BLaER1 (cell line): ENCODE data around the gene HTR4.
"Not testable (repeated sequence)": the region's sequence is repeated elsewhere in the genome, so short reads cannot be mapped to it uniquely, and the experiment has no call there.

Source experiments
- H3K27ac ChIP-seq: shearing (Covaris generic); formaldehyde crosslinking; 2 replicates; pipeline ENCODE4 v1.8.1; 2022
- H3K27me3 ChIP-seq: shearing (Covaris generic); formaldehyde crosslinking; 2 replicates; pipeline ENCODE4 v1.8.1; 2022
- H3K36me3 ChIP-seq: shearing (Covaris generic); formaldehyde crosslinking; 2 replicates; pipeline ENCODE4 v1.8.1; 2022
- H3K4me1 ChIP-seq: shearing (Covaris generic); formaldehyde crosslinking; 2 replicates; pipeline ENCODE4 v1.8.1; 2022
- H3K4me2 ChIP-seq: shearing (Covaris generic); formaldehyde crosslinking; 2 replicates; pipeline ENCODE4 v1.8.1; 2022
- H3K4me3 ChIP-seq: shearing (Covaris generic); formaldehyde crosslinking; 2 replicates; pipeline ENCODE4 v1.8.1; 2022
- H3K9ac ChIP-seq: shearing (Covaris generic); formaldehyde crosslinking; 2 replicates; pipeline ENCODE4 v1.8.1; 2022
- H3K9me3 ChIP-seq: shearing (Covaris generic); formaldehyde crosslinking; 2 replicates; pipeline ENCODE4 v1.8.1; 2022
- H4K20me1 ChIP-seq: shearing (Covaris generic); formaldehyde crosslinking; 2 replicates; pipeline ENCODE4 v1.8.1; 2022
- Cebpa-rat ChIP-seq: shearing (Covaris generic); IDR thresholded peaks from 2 replicates; pipeline ENCODE4 v1.8.1; 2022

HTR4 gene

GRCh38 chr5:148541054-148541835 is 113.1 kb downstream of the HTR4 start:
- Histone ChIP-seq H3K36me3 (no peaks in the 10 kb centered on the region), H4K20me1 (no peaks in the 10 kb centered on the region), H3K9ac (no peak overlapping the region), H3K4me1 (no peaks in the 10 kb centered on the region), H3K27me3 (no peaks in the 10 kb centered on the region), H3K4me2 (no peak overlapping the region), H3K27ac (no peak overlapping the region), H3K9me3 (peaks cover 5% of the 10 kb centered on the region; the same call in 1 of the 2 replicates), H3K4me3 (no peak overlapping the region)
- no peak for TF ChIP-seq Cebpa-rat

GRCh38 chr5:148540647-148541046 is 113.7 kb downstream of the HTR4 start:
- Histone ChIP-seq H3K4me3 (no peak overlapping the region), H3K4me2 (no peak overlapping the region), H3K36me3 (no peaks in the 10 kb centered on the region), H3K27ac (no peak overlapping the region), H3K27me3 (no peaks in the 10 kb centered on the region), H3K9me3 (peaks cover 5% of the 10 kb centered on the region; the same call in 1 of the 2 replicates), H3K4me1 (no peaks in the 10 kb centered on the region), H3K9ac (no peak overlapping the region), H4K20me1 (no peaks in the 10 kb centered on the region)
- no peak for TF ChIP-seq Cebpa-rat

- no peaks in the 10 kb centered on the region for H4K20me1 ChIP-seq
- H3K4me1 ChIP-seq: no peaks in the 10 kb centered on the region
- no peaks in the 10 kb centered on the region for H3K36me3 ChIP-seq
- H3K4me3 ChIP-seq: no peak overlapping the region
- no peak overlapping the region for H3K9ac ChIP-seq
- no peak overlapping the region for H3K4me2 ChIP-seq
- H3K9me3 ChIP-seq: peaks cover 5% of the 10 kb centered on the region; the same call in 1 of the 2 replicates
- TF ChIP-seq Cebpa-rat: no peak
- no peak overlapping the region for H3K27ac ChIP-seq
- H3K27me3 ChIP-seq: no peaks in the 10 kb centered on the region
These were observed 114.5 kb downstream of the HTR4 start for GRCh38 chr5:148539851-148540250.

GRCh38 chr5:148535190-148535589 is 119.1 kb downstream of the HTR4 start:
- Histone ChIP-seq H3K36me3 (no peaks in the 10 kb centered on the region), H3K4me1 (no peaks in the 10 kb centered on the region), H3K9ac (no peak overlapping the region), H3K27me3 (no peaks in the 10 kb centered on the region), H3K27ac (no peak overlapping the region), H3K9me3 (peaks cover 15% of the 10 kb centered on the region), H3K4me3 (no peak overlapping the region), H3K4me2 (no peak overlapping the region), H4K20me1 (no peaks in the 10 kb centered on the region)
- no peak for TF ChIP-seq Cebpa-rat

GRCh38 chr5:148532969-148533670 is 121.2 kb downstream of the HTR4 start:
- H3K9me3 ChIP-seq: peaks cover 25% of the 10 kb centered on the region
- no peak for TF ChIP-seq Cebpa-rat
- H4K20me1 ChIP-seq: no peaks in the 10 kb centered on the region
- H3K27me3 ChIP-seq: no peaks in the 10 kb centered on the region
- no peak overlapping the region for H3K4me2 ChIP-seq
- no peaks in the 10 kb centered on the region for H3K4me1 ChIP-seq
- H3K9ac ChIP-seq: no peak overlapping the region
- H3K4me3 ChIP-seq: no peak overlapping the region
- no peaks in the 10 kb centered on the region for H3K36me3 ChIP-seq
- no peak overlapping the region for H3K27ac ChIP-seq

- H3K4me3 ChIP-seq, H4K20me1 ChIP-seq, H3K9ac ChIP-seq, H3K4me2 ChIP-seq, H3K27ac ChIP-seq, H3K36me3 ChIP-seq, H3K4me1 ChIP-seq, H3K27me3 ChIP-seq: not testable (repeated sequence)
- peaks cover 25% of the 10 kb centered on the region for H3K9me3 ChIP-seq
These were observed 124.9 kb downstream of the HTR4 start for GRCh38 chr5:148529450-148529849.

GRCh38 chr5:148524721-148525120 is 129.6 kb downstream of the HTR4 start:
- Histone ChIP-seq H3K9ac (no peak overlapping the region), H3K9me3 (peaks cover 10% of the 10 kb centered on the region), H3K4me3 (no peak overlapping the region), H3K4me2 (no peak overlapping the region), H3K27me3 (no peaks in the 10 kb centered on the region; the same call in 1 of the 2 replicates), H4K20me1 (no peaks in the 10 kb centered on the region), H3K4me1 (no peaks in the 10 kb centered on the region), H3K27ac (no peak overlapping the region), H3K36me3 (no peaks in the 10 kb centered on the region)
- TF ChIP-seq Cebpa-rat: no peak

GRCh38 chr5:148523139-148523538 is 131.2 kb downstream of the HTR4 start:
- H3K36me3 ChIP-seq: no peaks in the 10 kb centered on the region
- no peaks in the 10 kb centered on the region for H4K20me1 ChIP-seq
- H3K4me2 ChIP-seq: no peak overlapping the region
- H3K4me1 ChIP-seq: no peaks in the 10 kb centered on the region
- no peak overlapping the region for H3K27ac ChIP-seq
- no peak overlapping the region for H3K9ac ChIP-seq
- TF ChIP-seq Cebpa-rat: no peak
- H3K27me3 ChIP-seq: no peaks in the 10 kb centered on the region; the same call in 1 of the 2 replicates
- H3K9me3 ChIP-seq: no peaks in the 10 kb centered on the region
- no peak overlapping the region for H3K4me3 ChIP-seq

GRCh38 chr5:148515460-148515859 is 138.9 kb downstream of the HTR4 start:
- no peak for TF ChIP-seq Cebpa-rat
- Histone ChIP-seq H3K9me3 (no peaks in the 10 kb centered on the region; the same call in 1 of the 2 replicates), H3K4me1 (no peaks in the 10 kb centered on the region), H4K20me1 (no peaks in the 10 kb centered on the region), H3K4me3 (no peak overlapping the region), H3K4me2 (no peak overlapping the region), H3K9ac (no peak overlapping the region), H3K36me3 (no peaks in the 10 kb centered on the region), H3K27ac (no peak overlapping the region), H3K27me3 (no peaks in the 10 kb centered on the region)

GRCh38 chr5:148514344-148514743 is 140.0 kb downstream of the HTR4 start:
- no peak overlapping the region for H3K27ac ChIP-seq
- no peak for TF ChIP-seq Cebpa-rat

More at GRCh38 chr5:148514344-148514743, 140.0 kb downstream of the HTR4 start:
- Histone ChIP-seq H3K4me2 (no peak overlapping the region), H3K9ac (no peak overlapping the region), H3K9me3 (no peaks in the 10 kb centered on the region; the same call in 1 of the 2 replicates), H3K4me3 (no peak overlapping the region), H3K36me3 (no peaks in the 10 kb centered on the region), H3K27me3 (no peaks in the 10 kb centered on the region), H4K20me1 (no peaks in the 10 kb centered on the region), H3K4me1 (no peaks in the 10 kb centered on the region)
